Stimulated activated CD8-positive, alpha-beta memory T cell treated with anti-CD3 and anti-CD28 coated beads, Interleukin-4, amount 100 ng/mL, for 1 hour (primary cell): ENCODE measurements around the gene CTSL.

Experiments used
- DNase-seq, 2 donors: peaks; one replicate each; pipeline ENCODE4 v3.0.0-alpha.2; 2020; ENCODE audit warnings: low read depth in 2 of 2, low spot score in 1 of 2

Gene CTSL

GRCh38 chr9:87699835-87700234 lies 26.1 kb upstream of the CTSL start:
- no peak for DNase-seq

GRCh38 chr9:87701491-87701890 lies 24.4 kb upstream of the CTSL start:
- no peak for DNase-seq

GRCh38 chr9:87701931-87702421 lies 23.9 kb upstream of the CTSL start:
- no peak for DNase-seq

- DNase-seq, result no peak
These were observed 23.0 kb upstream of the CTSL start for GRCh38 chr9:87702921-87703320.

- DNase-seq, result no peak
These were observed 22.2 kb upstream of the CTSL start for GRCh38 chr9:87703636-87704276.

- no peak for DNase-seq
These were observed 21.6 kb upstream of the CTSL start for GRCh38 chr9:87704342-87704741.

GRCh38 chr9:87706066-87706739 lies 19.7 kb upstream of the CTSL start:
- no peak for DNase-seq

GRCh38 chr9:87707805-87708506 lies 18.0 kb upstream of the CTSL start:
- no peak for DNase-seq

GRCh38 chr9:87708546-87708945 lies 17.4 kb upstream of the CTSL start:
- no peak for DNase-seq

GRCh38 chr9:87708986-87709728 lies 16.8 kb upstream of the CTSL start:
- no peak for DNase-seq

GRCh38 chr9:87710443-87710842 lies 15.5 kb upstream of the CTSL start:
- DNase-seq, result no peak

GRCh38 chr9:87711857-87712800 lies 13.8 kb upstream of the CTSL start:
- no peak for DNase-seq

GRCh38 chr9:87712801-87713277 lies 13.1 kb upstream of the CTSL start:
- no peak for DNase-seq

GRCh38 chr9:87713278-87713987 lies 12.5 kb upstream of the CTSL start:
- no peak for DNase-seq

GRCh38 chr9:87713988-87714330 lies 12.0 kb upstream of the CTSL start:
- DNase-seq, result no peak

- DNase-seq, result no peak
These were observed 11.1 kb upstream of the CTSL start for GRCh38 chr9:87714819-87715218.

- no peak for DNase-seq
These were observed 9.8 kb upstream of the CTSL start for GRCh38 chr9:87716141-87716540.

GRCh38 chr9:87717456-87717855 lies 8.5 kb upstream of the CTSL start:
- DNase-seq, result no peak

- DNase-seq, result no peak
These were observed 7.7 kb upstream of the CTSL start for GRCh38 chr9:87718231-87718630.
